ENCODE measurements around the gene ATL3. TPM values are rescaled to one million over a fixed set of nuclear protein-coding genes. Genes with fewer than 3 reads are reported as not detected.

Gene ATL3
- total RNA-seq, 1 experiment from 2014 or later: 24.0 TPM

- Histone ChIP-seq H3T11ph (ENCODE audit: low read length) (no peak overlapping the region), H2BK15ac (ENCODE audit: low read depth, low read length) (no peak overlapping the region), H2AFZ (ENCODE audit: low read length) (no peak overlapping the region)
Measured at GRCh38 chr11:63670096-63670432, 1.1 kb downstream of the ATL3 start.

More at GRCh38 chr11:63670096-63670432, 1.1 kb downstream of the ATL3 start:
- Histone ChIP-seq H3K4me2 (ENCODE audit: insufficient read depth, insufficient read length, low read length) (peak overlapping the region; percentile 80), H4K5ac (ENCODE audit: insufficient read length, low read depth, low read length) (no peak overlapping the region), H3K4ac (ENCODE audit: low read depth, low read length) (no peak overlapping the region), H3K9ac (ENCODE audit: extremely low read depth, insufficient read length, low read length) (no peak overlapping the region), H4K20me1 (ENCODE audit: control insufficient read depth, insufficient read depth, insufficient read length) (no peaks in the 10 kb centered on the region), H3K23ac (ENCODE audit: insufficient read length, low read depth, low read length) (no peak overlapping the region), H3K27me3 (ENCODE audit: insufficient read depth, low read length) (no peaks in the 10 kb centered on the region), H2BK120ac (ENCODE audit: low read depth, low read length, poor library complexity, severe bottlenecking) (no peak overlapping the region), H3K79me2 (ENCODE audit: insufficient read depth, low read length) (peaks cover 6% of the 10 kb centered on the region; the same call in 1 of the 2 replicates), H4K91ac (ENCODE audit: insufficient read length, low read depth, low read length) (no peak overlapping the region), H2BK20ac (ENCODE audit: low read depth, low read length, poor library complexity, severe bottlenecking) (no peak overlapping the region), H3K18ac (ENCODE audit: insufficient read length, low read depth, low read length) (no peak overlapping the region), H2BK5ac (ENCODE audit: insufficient read length, low read length) (no peak overlapping the region), H2AK5ac (ENCODE audit: insufficient read length, low read length) (no peak overlapping the region), H3K56ac (ENCODE audit: insufficient read length, low read depth, low read length) (no peak overlapping the region), H4K8ac (replicated peaks; ENCODE audit: insufficient read length, low read depth, low read length) (no peak overlapping the region), H2BK12ac (ENCODE audit: insufficient read length, low read depth, low read length) (no peak overlapping the region), H3K4me1 (ENCODE audit: insufficient read depth, low read length) (no peaks in the 10 kb centered on the region; the same call in 1 of the 2 replicates), H3K27ac (ENCODE audit: insufficient read length, low read depth, low read length) (no peak overlapping the region), H3K23me2 (ENCODE audit: insufficient read length, low read depth, low read length, poor library complexity, severe bottlenecking) (peaks cover 7% of the 10 kb centered on the region), H3K79me1 (ENCODE audit: insufficient read depth, low read depth, low read length, poor library complexity, severe bottlenecking) (peaks cover 10% of the 10 kb centered on the region), H3K14ac (ENCODE audit: insufficient read depth, low read length) (no peak overlapping the region), H3K9me3 (ENCODE audit: control insufficient read depth, low read depth, low read length) (no peaks in the 10 kb centered on the region)
- DNase-seq: no peak
- peak overlapping the region; percentile 61 to 75 for H3K4me3 Mint-ChIP-seq
- H3K9me3 Mint-ChIP-seq: peaks cover 4 to 9% of the 10 kb centered on the region in 2 experiments; a peak in 3 of 5 replicates
- H3K36me3 Mint-ChIP-seq (ENCODE audit: insufficient read depth in 1 of 3, low read depth in 3 of 3): peaks cover 0 to 14% (median 3%) of the 10 kb centered on the region in 3 experiments; a peak in 5 of 7 replicates
- peaks cover 12% of the 10 kb centered on the region for H3K27me3 Mint-ChIP-seq (ENCODE audit: low read depth)
- no peak overlapping the region for H3K27ac Mint-ChIP-seq
- no peak for TF ChIP-seq CTCF (conservative IDR thresholded peaks at IDR 0.05)
- H3K4me1 Mint-ChIP-seq: peaks cover 17 to 21% of the 10 kb centered on the region in 2 experiments
- WGBS (ENCODE audit: extremely low coverage, insufficient read length, low lambda C conversion rate): no CpG with 5 or more reads among the region's 7 CpGs

All from H9 (cell line).